ENCODE measurements around the gene IGFBPL1.

The IGFBPL1 gene

DNA sequence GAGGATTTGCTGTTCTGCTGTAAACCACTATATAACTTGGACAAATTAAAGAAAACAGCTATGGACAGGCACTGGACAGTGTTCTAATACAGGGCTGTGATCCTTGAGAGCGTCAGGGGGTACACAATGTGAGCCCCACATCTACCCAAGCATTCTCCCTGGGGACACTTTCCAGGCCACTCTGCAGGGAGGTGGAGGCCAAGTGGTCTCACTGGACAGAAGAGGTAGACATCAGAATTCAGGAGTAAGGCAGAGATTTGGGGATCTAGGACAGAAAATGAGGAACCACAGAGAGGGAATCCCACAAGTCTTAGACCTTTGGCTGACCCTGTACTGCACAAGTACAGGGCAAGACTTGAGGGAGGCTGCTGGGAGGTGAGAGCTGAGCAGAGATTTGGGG is 3.8 kb upstream of the IGFBPL1 start:
- no peak for TF ChIP-seq CTCF (IDR thresholded peaks at IDR 0.05; ENCODE audit: low read depth, low read length)
- no peak overlapping the region for H3K4me3 ChIP-seq (ENCODE audit: low read depth, low read length)

- no peak for TF ChIP-seq CTCF (IDR thresholded peaks at IDR 0.05; ENCODE audit: low read depth, low read length)
- H3K4me3 ChIP-seq (ENCODE audit: low read depth, low read length), result no peak overlapping the region
Measured at GRCh38 chr9:38424918-38425317, 664 bp upstream of the IGFBPL1 start.

- TF ChIP-seq CTCF (IDR thresholded peaks at IDR 0.05; ENCODE audit: low read depth, low read length), result no peak
- H3K4me3 ChIP-seq (ENCODE audit: low read depth, low read length), result no peak overlapping the region
Measured at GRCh38 chr9:38423273-38423972, 831 bp downstream of the IGFBPL1 start.

DNA sequence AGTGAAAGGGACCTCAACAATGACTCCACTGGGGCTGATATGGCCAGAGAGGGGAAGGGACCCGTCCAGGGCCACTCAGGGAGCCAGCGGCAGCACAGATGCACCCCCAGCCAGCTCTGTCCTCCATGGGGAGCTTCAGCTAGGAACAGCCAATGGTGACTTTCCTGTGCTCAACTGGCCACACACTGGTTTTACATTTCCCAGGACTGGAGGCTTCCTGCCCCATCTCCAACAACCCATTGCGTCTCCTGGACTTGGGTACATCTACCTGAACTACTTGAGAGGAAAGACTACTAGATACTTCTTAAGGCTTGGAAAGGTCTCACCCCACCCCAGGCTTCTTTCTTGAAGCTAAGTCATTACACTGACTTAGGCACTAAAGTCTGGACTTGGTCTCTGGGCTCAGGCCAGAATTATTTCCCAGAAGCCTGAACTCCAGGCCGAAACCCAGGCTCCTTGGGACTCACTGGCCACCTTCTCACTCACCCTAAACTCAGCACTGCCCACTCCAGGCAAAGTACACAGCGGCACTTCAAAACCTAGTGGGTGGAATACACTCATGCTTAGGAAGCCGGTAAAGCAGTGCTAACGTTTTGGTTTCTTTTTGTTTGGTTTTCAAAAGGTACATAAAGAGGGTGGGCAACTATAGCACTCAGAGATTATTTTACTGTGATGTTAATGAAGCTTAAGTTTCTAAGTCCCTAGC is 1.5 kb downstream of the IGFBPL1 start:
- no peak overlapping the region for H3K4me3 ChIP-seq (ENCODE audit: low read depth, low read length)
- no peak for TF ChIP-seq CTCF (IDR thresholded peaks at IDR 0.05; ENCODE audit: low read depth, low read length)

DNA sequence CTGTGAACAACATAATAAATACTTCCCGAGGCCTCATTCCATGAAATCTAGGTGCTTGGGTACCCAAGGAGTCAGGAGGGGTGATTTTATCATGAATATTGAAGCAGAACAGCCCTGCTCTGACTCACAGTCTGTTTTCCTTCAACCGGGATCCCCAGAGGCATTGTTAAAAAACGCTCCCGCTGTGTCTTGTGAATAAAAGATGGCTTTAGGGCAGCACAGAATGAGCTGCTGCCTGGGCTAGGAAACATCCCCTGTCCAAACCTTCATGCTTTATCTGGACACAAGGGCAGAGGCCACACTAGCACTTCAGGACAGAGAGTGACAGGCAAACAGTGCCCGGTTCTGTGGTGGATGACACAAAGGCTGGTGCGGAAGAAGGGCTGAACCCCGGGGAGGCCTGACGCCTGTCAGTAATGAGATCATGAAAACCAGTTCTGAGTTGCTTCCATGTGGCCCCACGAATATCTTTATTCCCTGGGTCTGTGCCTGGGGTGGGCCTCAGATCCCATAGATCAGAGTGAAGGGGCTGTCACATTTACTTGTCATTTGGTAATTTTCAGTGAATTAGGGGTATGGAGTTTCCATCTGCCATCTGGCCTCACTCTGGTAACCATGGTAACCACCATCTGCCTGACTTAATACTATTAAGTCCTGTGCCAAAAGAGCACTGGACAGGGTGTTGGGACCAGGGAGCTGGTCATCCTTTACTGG is 2.6 kb downstream of the IGFBPL1 start:
- H3K4me3 ChIP-seq (ENCODE audit: low read depth, low read length), result no peak overlapping the region
- TF ChIP-seq CTCF (IDR thresholded peaks at IDR 0.05; ENCODE audit: low read depth, low read length), result no peak

- no peak overlapping the region for H3K4me3 ChIP-seq (ENCODE audit: low read depth, low read length)
- TF ChIP-seq CTCF (IDR thresholded peaks at IDR 0.05; ENCODE audit: low read depth, low read length), result no peak
Measured at GRCh38 chr9:38419181-38419580, 5.1 kb downstream of the IGFBPL1 start.

- TF ChIP-seq CTCF (IDR thresholded peaks at IDR 0.05; ENCODE audit: low read depth, low read length), result no peak
- no peak overlapping the region for H3K4me3 ChIP-seq (ENCODE audit: low read depth, low read length)
Measured at GRCh38 chr9:38418366-38418765, 5.9 kb downstream of the IGFBPL1 start.

Measured in WI38 (cell line).